ENCODE measurements around the gene CACNA1C.

The CACNA1C gene

DNA sequence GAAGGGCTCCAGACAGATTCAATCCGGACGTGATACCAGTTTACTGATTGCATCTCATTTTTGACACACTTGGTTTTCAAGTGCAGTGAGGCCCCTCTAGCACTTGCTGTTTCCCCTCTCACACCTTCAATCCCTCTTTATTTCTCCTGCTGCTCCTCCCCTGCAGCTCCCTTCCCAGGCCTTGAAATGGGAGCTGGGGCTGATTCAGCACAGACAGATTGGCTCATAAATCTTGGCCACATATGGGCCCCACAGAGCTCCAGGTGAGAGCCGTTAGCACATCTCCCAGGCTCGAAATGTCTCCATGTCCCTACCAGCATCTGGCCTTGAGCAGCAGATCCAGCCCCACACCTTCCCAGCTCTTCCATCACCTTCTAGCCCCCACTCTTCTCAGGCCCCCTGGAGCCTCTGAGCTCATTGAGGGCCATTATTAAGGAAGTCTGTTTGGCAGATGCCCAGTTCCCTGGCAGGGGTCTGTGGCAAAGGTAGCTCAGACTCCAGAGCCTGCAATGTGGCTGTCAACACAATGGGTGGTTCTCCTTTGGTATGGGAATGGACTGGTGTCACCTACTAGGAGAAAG, 521.7 kb downstream of the CACNA1C start:
- no peak for DNase-seq

DNA sequence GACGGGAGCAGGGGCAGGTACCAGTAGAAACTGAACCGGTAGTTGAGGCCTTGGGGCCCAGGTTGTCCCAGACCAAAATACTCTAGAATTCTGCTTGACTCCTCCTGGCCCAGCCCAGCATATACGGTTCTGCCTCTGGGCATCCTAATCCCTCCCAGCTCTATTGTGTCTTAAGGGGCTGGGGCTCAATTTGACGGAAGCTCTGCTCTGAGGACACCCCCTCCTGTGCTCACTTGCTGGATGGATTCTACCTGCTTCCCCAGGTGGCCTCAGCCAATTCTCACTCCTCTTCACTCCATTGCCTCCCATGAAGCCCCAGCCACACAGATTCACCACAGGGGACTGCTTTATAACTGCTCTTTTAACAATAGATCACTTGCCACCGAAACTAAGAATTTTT, 522.5 kb downstream of the CACNA1C start:
- DNase-seq: no peak

DNA sequence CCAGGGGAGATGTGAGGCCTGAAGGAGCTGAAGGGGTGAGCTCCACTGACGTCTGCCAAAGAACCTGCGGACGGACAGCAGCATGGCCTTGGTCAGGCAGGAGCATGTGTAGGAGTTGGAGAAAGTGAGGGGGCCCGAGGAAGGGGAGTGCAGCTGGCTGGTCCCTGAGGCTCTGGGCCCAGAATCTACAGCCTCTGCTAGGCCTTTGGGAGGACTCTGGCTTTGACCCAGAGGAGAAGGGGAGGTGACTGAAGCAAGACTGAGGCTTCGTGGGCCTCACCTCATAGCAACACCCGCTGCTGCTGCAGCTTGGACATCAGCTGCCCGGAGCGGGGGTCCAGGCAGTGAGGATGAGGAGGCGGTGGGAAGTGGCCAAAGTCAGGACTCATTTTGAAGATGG, 525.4 kb downstream of the CACNA1C start:
- no peak for DNase-seq

DNA sequence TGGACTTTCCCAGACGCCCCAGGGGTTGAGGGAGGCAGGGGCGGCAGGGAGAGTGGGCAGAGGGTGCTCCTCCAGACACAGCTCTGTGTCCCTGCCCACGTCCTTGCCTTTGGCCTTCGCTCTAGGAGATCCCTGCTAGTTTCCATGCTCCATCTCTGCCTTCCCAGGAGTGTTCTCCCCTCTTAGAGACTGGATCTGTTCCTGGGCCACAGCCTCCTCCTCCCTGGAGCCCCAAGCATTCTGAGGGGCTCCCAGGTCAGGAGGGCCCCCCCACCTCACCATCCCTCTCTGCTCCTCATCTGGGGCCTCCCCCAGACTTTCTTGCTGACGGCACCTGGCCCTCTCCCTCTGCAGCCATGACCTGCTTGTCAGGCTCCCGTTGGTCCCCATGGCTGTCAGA, 526.0 kb downstream of the CACNA1C start:
- no peak for DNase-seq

DNA sequence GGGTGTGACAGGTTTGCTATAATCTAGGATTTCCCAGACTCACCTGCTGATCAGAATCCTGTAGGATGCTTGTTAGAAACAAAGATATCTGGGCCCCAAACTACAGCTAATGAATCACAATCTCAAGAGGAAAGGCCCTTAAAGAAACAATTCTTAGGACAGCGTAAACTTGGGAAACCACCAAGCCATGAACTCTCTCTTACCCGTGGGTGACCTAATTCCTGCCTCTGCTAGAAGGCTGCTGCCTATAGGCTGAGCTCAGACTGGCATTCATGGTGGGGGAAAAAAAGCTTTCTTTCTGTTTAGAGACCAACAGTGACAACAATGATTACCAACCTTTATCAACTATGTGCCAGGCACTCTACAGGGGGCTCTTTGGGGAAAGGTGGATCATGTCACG, 528.0 kb downstream of the CACNA1C start:
- no peak for DNase-seq

DNA sequence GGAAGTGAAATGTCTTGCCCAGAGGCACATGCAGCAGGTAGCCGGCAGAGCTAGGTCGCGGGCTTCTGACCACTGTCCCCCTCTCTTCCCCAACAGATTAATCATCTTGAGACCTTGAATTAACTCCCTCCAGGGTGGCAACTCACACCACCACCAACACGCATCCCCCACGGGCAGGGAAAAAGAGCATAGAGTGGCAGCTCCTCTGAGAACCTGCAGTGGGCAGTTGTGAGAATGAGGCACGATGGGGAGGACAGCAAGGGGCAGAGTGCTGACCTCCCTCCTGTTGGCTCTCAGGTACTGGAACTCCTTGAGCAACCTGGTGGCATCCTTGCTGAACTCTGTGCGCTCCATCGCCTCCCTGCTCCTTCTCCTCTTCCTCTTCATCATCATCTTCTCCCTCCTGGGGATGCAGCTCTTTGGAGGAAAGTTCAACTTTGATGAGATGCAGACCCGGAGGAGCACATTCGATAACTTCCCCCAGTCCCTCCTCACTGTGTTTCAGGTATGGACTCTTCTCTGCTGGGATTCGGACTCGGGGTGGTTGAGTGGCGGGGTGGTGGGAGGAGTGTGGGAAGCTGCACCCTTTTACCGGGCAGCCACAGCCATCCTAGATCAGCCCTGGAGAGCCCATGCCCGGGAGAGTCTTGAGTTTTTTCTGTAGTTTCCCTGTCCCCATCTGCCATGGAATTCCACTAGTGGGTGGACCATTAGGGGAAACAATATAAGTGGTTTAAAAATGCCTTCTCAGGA, 528.7 kb downstream of the CACNA1C start:
- DNase-seq: no peak

DNA sequence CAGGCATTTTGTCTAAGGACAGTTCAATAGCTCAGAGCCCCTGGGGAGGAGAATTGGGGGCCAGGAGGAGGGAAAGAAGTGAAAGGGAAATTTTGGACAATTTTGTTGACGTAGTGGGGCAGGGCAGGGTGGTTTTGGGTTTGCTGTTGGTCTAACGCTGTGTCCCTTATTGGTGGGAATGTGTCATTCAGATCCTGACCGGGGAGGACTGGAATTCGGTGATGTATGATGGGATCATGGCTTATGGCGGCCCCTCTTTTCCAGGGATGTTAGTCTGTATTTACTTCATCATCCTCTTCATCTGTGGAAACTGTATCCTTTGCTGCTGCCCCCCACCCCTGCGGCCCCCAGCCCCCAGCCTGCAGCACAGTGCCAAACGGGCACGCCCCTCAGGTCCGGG, 529.8 kb downstream of the CACNA1C start:
- DNase-seq: no peak

DNA sequence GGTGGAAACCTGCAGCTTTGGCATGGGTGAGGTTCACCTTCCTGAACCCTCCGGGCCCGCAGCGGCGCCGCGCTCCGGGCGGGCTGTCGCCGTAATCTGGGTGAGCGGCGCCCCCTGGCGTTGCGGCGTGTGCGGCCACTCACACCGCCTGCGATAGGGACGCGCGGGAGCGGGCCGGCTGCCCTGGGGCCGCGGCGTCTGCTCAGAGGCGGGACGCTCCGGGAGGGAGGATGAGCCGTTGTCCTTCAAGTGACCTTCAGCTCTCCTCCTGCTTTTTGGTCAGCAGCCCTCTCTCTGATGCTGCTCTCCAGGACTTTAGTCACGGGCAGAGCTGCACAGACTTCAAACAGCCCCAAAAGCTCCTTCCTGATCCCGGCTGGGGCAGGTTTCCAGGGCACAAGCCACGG, 530.3 kb downstream of the CACNA1C start:
- DNase-seq: peak; percentile 26

DNA sequence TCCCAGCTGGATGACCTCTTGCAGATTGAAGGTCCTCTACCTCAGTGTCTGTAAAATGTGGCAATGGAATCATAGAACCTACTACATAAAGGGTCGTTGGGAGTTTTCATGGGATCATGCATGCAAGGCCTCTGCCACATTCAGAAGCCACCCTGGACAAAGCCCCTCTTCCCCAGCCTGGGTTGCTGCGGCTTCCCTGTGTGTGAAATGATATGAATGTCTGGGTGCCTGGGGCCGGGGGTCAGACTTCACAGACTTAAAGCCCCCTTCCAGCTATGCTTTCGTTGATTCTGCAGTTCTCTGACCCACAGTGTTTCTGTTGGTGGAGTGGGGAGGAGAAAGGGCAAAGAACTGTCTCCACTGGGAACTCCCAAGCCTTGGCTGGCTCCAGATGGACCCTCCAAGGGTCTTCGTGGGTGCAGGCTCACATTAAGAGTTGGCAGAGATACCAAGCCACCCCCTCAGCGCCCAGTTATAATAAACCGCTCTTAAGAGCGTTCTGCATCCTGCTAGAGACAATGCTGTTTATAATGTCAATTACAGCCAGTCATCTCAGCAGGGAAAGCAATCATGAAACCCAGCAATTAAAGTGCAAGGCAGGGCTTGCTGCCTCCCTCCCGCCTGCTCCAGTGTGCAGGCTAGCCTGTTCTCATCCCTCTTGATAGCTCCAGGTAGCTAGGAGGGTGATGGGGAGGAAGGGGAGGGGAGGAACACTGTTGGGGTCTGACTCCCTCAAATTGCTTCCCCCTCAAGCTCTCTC, 531.0 kb downstream of the CACNA1C start:
- DNase-seq: no peak

DNA sequence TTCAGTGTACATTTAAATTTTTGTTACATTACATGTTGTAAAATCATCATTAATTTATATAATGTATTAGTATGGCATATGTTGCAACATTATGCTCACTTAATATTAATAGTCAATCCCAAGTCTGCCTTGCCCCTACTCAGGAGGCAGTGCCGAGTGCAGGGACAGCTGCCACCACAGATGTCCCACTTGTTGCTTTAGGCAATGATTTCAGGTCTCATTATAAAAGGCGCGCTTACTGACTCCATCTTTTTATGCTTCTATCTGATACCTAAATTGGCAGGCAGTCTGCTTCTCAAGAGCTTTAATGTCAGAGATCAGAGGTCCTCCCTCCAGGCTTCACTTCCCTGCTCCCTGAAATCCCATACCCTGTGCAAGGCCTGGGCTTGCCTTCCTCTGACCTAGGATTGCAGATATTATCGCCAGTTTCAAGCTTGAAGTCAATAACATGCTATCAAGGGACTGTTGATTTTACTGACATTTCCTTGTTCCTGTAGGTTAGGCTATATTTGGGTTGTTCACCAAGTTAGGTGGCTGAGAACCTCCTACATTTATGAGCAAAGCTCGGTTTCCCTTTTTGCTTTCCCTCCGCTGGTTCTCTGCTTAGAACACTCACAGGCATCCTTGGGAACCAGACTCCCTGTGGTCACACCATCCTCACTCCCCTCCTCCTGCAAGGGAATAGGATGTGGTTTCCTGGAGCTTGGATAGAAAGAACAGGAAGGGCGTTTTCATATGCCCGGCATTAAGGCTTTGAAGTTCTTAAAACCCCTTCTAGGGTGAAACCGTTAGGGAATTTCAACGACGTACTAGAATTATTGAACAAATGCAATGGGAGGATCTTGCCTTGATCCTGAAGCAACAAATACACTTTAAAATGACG, 533.6 kb downstream of the CACNA1C start:
- no peak for DNase-seq

DNA sequence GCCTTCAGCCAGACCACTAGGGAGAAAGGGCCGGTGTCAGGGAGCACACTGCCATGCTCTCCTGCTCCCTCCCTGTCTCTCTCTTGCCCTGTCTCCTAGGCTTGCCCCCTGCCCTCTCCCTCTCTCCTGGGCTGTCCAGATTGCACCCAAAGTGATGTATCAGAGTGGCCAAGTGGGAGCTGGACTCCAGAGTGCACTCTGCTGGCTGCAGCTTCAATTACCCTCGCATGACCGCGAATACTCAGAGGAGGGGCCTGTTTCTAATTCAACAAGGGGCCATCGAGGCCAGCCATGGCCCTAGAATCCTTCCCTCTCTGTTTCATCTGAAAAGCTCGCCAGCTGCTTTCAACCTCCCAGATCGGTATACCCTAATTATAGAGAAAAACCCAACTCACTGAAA, 535.6 kb downstream of the CACNA1C start:
- DNase-seq: no peak

DNA sequence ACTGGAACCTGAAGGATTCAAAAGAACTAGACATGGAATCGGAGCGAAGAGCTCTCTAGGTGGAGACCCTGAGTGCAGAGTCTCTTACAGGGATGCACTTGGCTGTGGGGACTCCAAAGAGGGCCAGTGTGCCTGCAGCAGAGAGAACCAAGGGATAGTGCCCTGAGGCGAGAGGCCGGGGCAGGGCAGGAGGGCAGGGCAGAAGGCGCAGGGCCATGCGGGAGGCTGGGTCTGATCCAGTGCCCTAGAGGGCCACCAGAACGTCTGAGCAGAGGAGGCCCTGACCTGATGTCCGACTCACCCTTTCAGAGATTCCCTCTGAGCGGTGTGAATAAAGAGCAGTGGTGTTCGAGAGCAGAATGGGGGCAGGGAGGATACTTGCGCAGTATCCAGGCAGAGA, 536.6 kb downstream of the CACNA1C start:
- no peak for DNase-seq

DNA sequence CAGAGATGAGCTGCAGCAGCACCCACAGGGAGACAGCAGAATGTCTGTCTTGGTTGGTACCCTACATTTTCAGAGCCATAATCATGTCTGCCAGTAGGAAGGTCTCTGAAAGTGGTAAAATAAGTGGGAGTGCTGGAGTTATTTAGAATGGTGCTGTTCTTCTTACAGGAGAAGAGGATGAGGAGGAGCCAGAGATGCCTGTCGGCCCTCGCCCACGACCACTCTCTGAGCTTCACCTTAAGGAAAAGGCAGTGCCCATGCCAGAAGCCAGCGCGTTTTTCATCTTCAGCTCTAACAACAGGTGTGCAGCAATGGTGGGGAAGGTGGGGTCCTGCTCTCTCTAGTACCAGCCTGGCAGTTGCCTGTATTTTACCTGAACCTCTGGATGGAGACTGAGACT, 540.3 kb downstream of the CACNA1C start:
- no peak for DNase-seq

DNA sequence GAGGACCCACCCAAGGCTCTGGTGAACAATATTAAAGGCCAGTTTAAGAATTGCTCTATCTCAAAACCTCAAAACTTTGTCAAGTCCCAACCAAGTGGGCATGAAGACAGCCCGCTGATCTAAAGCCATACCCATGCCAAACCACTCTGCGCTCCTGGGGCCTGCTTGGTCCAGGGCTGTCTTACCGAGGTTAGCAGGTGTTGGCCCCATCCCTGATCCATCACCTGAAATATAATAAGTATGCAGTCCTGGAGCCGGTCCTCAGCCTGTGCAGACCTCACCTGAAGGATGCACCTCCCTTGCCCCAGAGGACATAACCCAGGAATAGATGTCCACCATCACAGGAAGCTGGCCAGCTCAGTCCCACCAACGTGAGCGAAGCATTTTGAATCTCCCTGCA, 543.7 kb downstream of the CACNA1C start:
- no peak for DNase-seq

DNA sequence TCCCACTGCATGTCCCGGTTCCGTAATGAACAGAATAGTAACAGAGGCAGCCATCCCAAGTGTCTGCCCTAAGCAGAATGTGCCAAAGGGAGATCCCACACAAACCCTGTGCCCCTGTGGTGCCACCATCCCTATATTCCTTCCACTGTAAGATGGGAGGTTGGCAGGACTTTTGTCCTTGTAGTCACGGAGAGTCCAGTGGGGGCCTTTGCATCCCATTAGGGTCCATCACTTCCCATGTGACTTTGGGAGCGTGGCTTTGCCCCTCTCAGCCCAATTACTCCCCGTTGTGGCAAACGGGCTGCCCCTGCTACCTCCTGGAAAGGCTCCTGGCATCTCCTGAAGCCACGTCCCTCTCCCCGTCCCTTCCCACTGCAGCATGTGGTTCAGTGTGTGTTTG, 552.5 kb downstream of the CACNA1C start:
- no peak for DNase-seq

DNA sequence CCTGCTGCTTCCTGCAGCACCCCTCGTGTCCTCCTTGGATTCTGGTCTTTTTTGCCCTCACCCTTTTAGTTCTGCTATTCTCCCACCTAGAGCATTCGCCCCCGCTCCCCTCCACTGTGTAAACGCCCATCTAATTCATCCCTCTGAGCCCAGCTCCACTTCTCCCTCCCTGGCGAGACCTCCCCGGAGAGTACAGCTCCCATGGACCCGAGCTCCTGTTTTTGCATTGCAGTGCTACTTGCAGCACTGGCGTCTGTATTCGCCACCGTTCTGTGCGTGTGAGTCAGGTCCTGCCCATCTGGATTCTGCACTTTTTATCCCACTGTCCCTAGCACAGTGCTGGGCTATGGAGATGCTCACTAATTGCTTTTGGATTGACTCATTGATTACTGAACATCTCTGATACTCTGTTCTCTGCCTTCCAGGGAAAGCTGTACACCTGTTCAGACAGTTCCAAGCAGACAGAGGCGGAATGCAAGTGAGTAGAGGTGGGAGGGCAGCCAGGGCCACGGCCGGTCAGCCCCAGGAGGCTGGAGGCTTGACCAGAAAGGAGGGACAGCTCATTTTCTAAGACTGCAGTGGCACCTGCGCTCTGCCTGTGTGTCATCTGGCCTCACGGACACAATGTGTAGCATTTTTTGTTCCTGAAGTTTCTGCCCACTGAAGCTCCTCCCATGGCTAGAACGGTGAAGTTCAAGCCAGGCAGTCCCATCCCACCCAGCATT, 553.6 kb downstream of the CACNA1C start:
- no peak for DNase-seq

DNA sequence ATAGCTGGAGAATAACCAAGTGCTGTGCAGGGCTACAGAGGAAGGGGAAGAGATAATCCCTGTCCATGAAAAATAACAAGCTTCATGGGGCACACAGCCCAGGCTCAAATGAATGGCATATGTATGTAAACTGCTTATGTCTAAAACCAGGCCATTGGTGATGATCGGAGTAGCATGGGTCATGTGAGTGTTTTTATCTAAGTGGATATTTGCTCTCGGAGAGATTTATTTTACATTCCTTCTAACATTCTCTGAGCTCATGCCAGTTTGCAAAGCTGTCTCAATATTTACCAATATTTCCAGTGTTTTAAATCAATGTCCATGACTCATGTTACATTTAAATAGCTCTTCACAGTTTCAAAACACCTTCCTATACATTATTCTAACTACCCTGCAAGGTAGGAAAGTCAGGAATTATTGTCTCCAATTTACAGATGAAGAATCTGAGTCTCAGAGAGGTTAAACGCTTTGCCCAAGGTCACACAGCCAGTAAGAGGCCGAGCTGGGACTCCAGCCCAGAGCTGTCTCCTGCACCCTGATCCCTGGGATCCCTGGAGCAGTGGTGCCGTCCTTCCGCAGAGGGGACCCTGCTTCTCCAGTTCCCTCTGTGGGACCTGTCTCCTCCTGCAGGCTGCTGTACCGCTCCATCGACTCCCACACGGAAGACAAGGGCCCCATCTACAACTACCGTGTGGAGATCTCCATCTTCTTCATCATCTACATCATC, 555.3 kb downstream of the CACNA1C start:
- no peak for DNase-seq

DNA sequence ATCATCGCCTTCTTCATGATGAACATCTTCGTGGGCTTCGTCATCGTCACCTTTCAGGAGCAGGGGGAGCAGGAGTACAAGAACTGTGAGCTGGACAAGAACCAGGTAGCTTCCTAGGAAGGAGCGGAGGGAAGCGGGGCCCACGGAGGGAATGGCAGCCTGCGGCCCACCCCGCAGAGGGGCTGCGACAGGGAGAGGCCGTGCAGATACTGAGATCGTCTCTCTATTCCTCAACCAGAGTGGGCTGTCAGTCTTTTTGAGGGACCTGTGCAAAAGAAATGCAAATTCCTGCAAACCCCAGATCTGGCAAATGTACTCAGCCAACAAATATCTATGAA, 555.8 kb downstream of the CACNA1C start:
- no peak for DNase-seq

DNA sequence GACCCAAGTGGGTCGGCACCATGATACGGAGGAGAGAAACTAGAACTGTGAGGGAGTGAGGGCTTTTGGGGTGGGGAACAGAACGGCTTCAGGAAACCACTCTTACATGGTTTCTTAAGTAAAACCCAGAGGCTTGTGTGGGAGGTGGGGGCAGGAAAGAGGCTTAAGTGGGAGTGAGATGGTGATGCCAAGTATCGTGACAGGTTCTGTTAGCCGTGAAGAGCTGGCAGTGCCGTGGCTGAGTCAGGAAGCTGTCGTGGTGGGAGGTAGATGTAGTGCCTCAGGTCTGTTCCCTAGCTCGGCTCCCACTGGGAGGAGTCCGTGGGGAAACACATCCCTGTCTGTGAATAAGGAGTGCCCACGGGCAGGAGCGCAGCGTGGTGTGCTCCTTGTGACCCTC, 556.2 kb downstream of the CACNA1C start:
- no peak for DNase-seq

DNA sequence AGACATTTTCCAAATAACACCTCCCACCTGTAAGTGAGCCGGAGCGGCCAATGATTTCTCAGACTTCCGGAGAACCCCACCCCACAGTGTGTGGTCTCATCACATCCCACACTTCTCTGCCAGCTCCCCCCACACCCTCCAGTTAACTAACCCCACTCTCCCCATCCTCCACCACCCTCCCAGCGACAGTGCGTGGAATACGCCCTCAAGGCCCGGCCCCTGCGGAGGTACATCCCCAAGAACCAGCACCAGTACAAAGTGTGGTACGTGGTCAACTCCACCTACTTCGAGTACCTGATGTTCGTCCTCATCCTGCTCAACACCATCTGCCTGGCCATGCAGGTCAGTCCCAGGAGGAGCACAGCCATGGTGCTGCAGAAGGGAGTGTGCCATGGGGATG, 557.6 kb downstream of the CACNA1C start:
- DNase-seq: no peak

DNA sequence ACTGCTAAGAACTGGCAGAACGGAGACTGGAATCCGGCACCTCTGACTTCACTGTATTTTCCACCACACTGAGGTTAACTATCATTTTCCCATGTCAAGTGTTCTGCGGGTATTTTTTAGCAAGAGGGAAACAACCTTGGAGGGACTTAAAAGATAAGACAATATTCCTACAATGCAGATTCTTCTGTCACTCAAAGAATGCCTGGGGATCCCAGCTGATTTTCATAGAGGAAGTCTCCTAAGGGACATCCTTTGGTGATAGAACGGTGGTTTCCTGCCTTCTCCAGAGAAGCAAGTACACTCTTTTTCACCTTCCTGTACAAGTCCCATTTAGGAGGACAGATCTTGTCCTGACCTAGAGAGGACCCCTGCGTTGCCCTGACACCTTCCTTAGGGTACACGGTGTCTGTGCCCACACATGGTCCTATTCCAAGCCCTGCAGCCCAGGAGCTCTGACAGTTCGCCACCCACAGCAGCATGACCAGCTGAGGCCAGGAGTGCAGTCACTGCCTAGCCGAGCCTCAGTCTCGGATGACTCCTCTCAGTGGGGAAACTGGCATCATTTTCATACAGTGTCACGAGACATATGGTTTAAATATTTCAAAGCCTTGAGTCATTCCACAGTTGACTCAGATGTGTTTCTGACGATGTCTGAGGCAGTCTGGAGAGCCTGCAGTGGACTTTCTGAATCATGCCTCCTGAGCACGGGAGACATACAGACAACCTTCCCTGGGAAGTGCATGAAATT, 560.7 kb downstream of the CACNA1C start:
- DNase-seq: no peak

Data from CD4-positive, alpha-beta T cell treated with Interleukin-10 for 1 hour (primary cell).